Measurements from ENCODE around the gene PTOV1. TPM values are rescaled to one million over a fixed set of nuclear protein-coding genes. Genes with fewer than 3 reads are reported as not detected.

Gene PTOV1
- total RNA-seq, 4 donors from 2014 or later = 88.3 to 148 (median 98.9) TPM

- TF ChIP-seq, protein P1, sequence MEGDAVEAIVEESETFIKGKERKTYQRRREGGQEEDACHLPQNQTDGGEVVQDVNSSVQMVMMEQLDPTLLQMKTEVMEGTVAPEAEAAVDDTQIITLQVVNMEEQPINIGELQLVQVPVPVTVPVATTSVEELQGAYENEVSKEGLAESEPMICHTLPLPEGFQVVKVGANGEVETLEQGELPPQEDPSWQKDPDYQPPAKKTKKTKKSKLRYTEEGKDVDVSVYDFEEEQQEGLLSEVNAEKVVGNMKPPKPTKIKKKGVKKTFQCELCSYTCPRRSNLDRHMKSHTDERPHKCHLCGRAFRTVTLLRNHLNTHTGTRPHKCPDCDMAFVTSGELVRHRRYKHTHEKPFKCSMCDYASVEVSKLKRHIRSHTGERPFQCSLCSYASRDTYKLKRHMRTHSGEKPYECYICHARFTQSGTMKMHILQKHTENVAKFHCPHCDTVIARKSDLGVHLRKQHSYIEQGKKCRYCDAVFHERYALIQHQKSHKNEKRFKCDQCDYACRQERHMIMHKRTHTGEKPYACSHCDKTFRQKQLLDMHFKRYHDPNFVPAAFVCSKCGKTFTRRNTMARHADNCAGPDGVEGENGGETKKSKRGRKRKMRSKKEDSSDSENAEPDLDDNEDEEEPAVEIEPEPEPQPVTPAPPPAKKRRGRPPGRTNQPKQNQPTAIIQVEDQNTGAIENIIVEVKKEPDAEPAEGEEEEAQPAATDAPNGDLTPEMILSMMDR (IDR thresholded peaks at IDR 0.05) = no peak
- TF ChIP-seq POLR2A (IDR thresholded peaks at IDR 0.05) = peak in 1 of 2 donors; percentile 74
- intact Hi-C loops (cut with DNase I) = no loop called here
- WGBS, 2 donors = 1 to 3% methylated on average over 41 to 46 of the region's 65 CpGs
- Histone ChIP-seq H3K4me3 (replicated peaks in 1 of 3) (peak within 1 kb of the TSS; percentile 30 to 77 (median 71)), H3K27ac (peak within 1 kb of the TSS; percentile 70 to 95 (median 90)), H3K9me3 (no peaks in the 10 kb centered on the region), H3K4me1 (peaks cover 22 to 48% of the 10 kb centered on the region in 2 donors), H3K27me3 (no peaks in the 10 kb centered on the region), H3K36me3 (peaks cover 10 to 17% of the 10 kb centered on the region in 2 donors)
- DNase-seq = peak; percentile 94 to 95
These were observed 16.2 kb downstream of the PTOV1 start, which contains the start of gene PNKP for GRCh38 chr19:49866933-49867782. PNKP (minus strand) TSS chr19:49867576; CDS start chr19:49867204, 372 bp downstream.

DNA sequence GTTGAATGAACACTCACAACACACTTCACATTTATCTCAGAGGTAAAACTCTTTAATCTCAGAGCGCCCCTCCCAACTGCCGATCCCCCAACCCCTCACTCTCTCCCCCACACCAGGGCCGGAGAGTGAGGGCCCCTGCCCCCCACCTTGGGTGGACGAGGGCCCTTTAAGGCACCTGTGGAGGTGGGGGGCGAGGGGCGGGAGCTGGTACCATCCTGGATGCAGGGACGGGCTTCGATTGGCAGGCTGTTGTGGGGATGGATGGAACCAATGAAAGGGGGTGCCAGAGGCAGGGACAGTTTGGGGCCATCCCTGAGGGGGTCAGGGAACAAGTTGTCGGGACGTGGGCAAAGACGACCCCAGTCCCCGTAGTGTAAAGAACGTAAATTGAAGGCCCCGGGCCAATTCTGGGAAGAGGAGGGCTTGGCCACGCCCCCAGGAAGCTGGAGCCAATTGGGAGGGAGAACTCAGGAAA lies 18.1 kb downstream of the PTOV1 start:
- WGBS, 2 donors = 4% methylated on average over 15 of the region's 15 CpGs
- intact Hi-C loops (cut with DNase I) = no loop called here
- Histone ChIP-seq H3K36me3 (peaks cover 3 to 10% of the 10 kb centered on the region in 2 donors), H3K27ac (peak overlapping the region; percentile 31 to 95 (median 89)), H3K27me3 (no peaks in the 10 kb centered on the region), H3K4me1 (peaks cover 22 to 48% of the 10 kb centered on the region in 2 donors), H3K4me3 (replicated peaks in 1 of 3) (peak overlapping the region in 1 of 3 donors; percentile 22), H3K9me3 (no peaks in the 10 kb centered on the region)
- TF ChIP-seq POLR2A (IDR thresholded peaks at IDR 0.05) = no peak
- TF ChIP-seq, protein P1 (IDR thresholded peaks at IDR 0.05) = no peak
- no peak for DNase-seq

GRCh38 chr19:49869484-49870308 lies 18.7 kb downstream of the PTOV1 start:
- intact Hi-C loops (cut with DNase I) = loop anchor here (10.0 kb wide), 1 partner anchor 105 kb away; the partner anchor contains the start of genes AP2A1 and TSKS
- Histone ChIP-seq H3K4me1 (peaks cover 22 to 46% of the 10 kb centered on the region in 2 donors), H3K27me3 (no peaks in the 10 kb centered on the region), H3K27ac (peak overlapping the region; percentile 85 to 89 (median 87)), H3K9me3 (no peaks in the 10 kb centered on the region), H3K36me3 (peaks cover 3 to 7% of the 10 kb centered on the region in 2 donors), H3K4me3 (replicated peaks in 1 of 3) (peak overlapping the region; percentile 38 to 55 (median 48))
- peak; percentile 96 for DNase-seq
- peak in 1 of 2 donors; percentile 83 for TF ChIP-seq POLR2A (IDR thresholded peaks at IDR 0.05)
- TF ChIP-seq, protein P1 (IDR thresholded peaks at IDR 0.05) = no peak
- 1% methylated on average over 27 to 37 of the region's 67 CpGs for WGBS, 2 donors

DNA sequence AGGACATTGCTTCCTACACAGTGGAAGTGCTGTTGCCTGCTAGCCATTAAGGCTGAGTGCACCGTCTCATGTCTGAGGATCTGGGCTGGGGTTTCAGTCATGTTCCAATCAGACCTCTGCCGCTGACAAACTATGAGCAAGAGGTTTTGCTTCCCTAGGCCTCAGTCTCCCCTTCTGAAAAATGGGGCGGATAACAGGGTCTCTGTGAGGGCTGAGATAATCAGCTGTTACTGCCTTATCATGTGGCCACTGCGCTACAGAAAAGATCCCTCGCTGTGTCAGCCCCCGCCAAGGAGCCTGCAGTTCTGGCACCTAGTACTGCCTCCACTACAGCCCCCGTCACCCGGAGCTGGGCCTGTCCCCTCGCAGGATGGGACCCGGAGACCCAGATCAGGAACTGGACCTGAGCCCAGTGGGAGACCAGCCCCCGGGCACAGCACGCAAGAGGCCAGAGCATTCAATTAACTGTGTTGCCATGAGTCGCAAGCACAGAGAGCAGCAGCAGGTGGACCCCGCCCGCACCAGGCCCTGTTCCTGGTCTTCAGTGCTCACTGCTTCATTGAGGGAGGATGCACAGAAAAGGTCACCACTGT lies 19.4 kb downstream of the PTOV1 start:
- peak overlapping the region; percentile 85 to 87 (median 86) for H3K27ac ChIP-seq
- H3K36me3 ChIP-seq = peaks cover 3 to 7% of the 10 kb centered on the region in 2 donors
- H3K4me3 ChIP-seq (replicated peaks in 1 of 3) = peak overlapping the region in 2 of 3 donors; percentile 48 to 55
- WGBS, 2 donors = 82 to 88% methylated on average over 6 to 12 of the region's 15 CpGs
- H3K27me3 ChIP-seq = no peaks in the 10 kb centered on the region
- H3K9me3 ChIP-seq = no peaks in the 10 kb centered on the region
- intact Hi-C loops (cut with DNase I) = loop anchor here (10.0 kb wide), 1 partner anchor 106 kb away; the partner anchor contains the start of genes AP2A1 and TSKS
- no peak for DNase-seq
- TF ChIP-seq, protein P1 (IDR thresholded peaks at IDR 0.05) = no peak
- no peak for TF ChIP-seq POLR2A (IDR thresholded peaks at IDR 0.05)
- peaks cover 27 to 46% of the 10 kb centered on the region in 2 donors for H3K4me1 ChIP-seq
